Upper lobe of right lung (tissue), 1 donor: ENCODE results near the gene ITIH1. TPM values are rescaled to one million over a fixed set of nuclear protein-coding genes. Genes with fewer than 3 reads are reported as not detected.

Experiments used
- ATAC-seq: fragments of 200-7000 bp; cut with Tn5 transposase; one replicate; pipeline ENCODE4 v1.9.1; 2020; ENCODE audit warnings: mild to moderate bottlenecking, moderate library complexity
- DNase-seq: peaks from one replicate; pipeline ENCODE4 v3.0.0-alpha.2; 2020
- H3K27ac ChIP-seq: fragments of 200-600 bp; one replicate; pipeline ENCODE4 v1.8.0; 2022
- H3K27me3 ChIP-seq: fragments of 200-600 bp; one replicate; pipeline ENCODE4 v1.8.0; 2022; ENCODE audit warnings: mild to moderate bottlenecking
- H3K36me3 ChIP-seq: fragments of 200-600 bp; one replicate; pipeline ENCODE4 v1.8.0; 2022
- H3K4me1 ChIP-seq: fragments of 200-600 bp; one replicate; pipeline ENCODE4 v1.8.0; 2022
- H3K4me3 ChIP-seq: fragments of 200-600 bp; one replicate; pipeline ENCODE4 v1.8.0; 2022; ENCODE audit warnings: mild to moderate bottlenecking
- H3K9me3 ChIP-seq: fragments of 200-600 bp; one replicate; pipeline ENCODE4 v1.8.0; 2022
- CTCF ChIP-seq: fragments of 200-600 bp; IDR thresholded peaks from one replicate; pipeline ENCODE4 v1.8.0; 2022; ENCODE audit warnings: antibody characterized with exemption
- intact Hi-C: fragments of 100-400 bp; cut with DNase I; formaldehyde crosslinking; loops from one replicate; pipeline ENCODE4 v1.11.0; 2022
- total RNA-seq: library from RNA; stranded (reverse); fragmentation: NEBNext Ultra II Directional; extraction: Animal tissue kit (Norgen Biotek cat#: 25700); gene quantifications from one replicate; pipeline ENCODE4 v1.2.1, GENCODE V29; 2021
- donor health status: DM: no; HTN: yes; CAD: no; lungs with severe emphysema.

Gene ITIH1
- total RNA-seq, 1 donor from 2014 or later: not detected

- Histone ChIP-seq H3K4me3 (no peak overlapping the region), H3K27me3 (peaks cover under 1% of the 10 kb centered on the region), H3K27ac (no peak overlapping the region), H3K4me1 (no peaks in the 10 kb centered on the region), H3K36me3 (no peaks in the 10 kb centered on the region), H3K9me3 (no peaks in the 10 kb centered on the region)
- intact Hi-C loops: no loop called here
- TF ChIP-seq CTCF: no peak
- ATAC-seq: no peak
- no peak for DNase-seq
Observed at GRCh38 chr3:52787672-52788625, 10.6 kb downstream of the ITIH1 start.

- H3K9me3 ChIP-seq: no peaks in the 10 kb centered on the region
- intact Hi-C loops: no loop called here
- DNase-seq (no peak), ATAC-seq (no peak)
- no peaks in the 10 kb centered on the region for H3K27me3 ChIP-seq
- H3K4me1 ChIP-seq: no peaks in the 10 kb centered on the region
- H3K27ac ChIP-seq: no peak overlapping the region
- no peaks in the 10 kb centered on the region for H3K36me3 ChIP-seq
- no peak overlapping the region for H3K4me3 ChIP-seq
- TF ChIP-seq CTCF: no peak
Observed at GRCh38 chr3:52788890-52789745, 11.7 kb downstream of the ITIH1 start.

- Histone ChIP-seq H3K27ac (no peak overlapping the region), H3K36me3 (no peaks in the 10 kb centered on the region), H3K4me3 (no peak overlapping the region), H3K27me3 (no peaks in the 10 kb centered on the region), H3K9me3 (no peaks in the 10 kb centered on the region), H3K4me1 (no peaks in the 10 kb centered on the region)
- intact Hi-C loops: no loop called here
- TF ChIP-seq CTCF: no peak
- no peak for ATAC-seq
- DNase-seq: no peak
Observed at GRCh38 chr3:52789746-52790040, 12.3 kb downstream of the ITIH1 start.

- H3K27ac ChIP-seq: no peak overlapping the region
- no peak for TF ChIP-seq CTCF
- H3K9me3 ChIP-seq: no peaks in the 10 kb centered on the region
- no peaks in the 10 kb centered on the region for H3K36me3 ChIP-seq
- H3K4me1 ChIP-seq: no peaks in the 10 kb centered on the region
- ATAC-seq: no peak
- DNase-seq: no peak
- intact Hi-C loops: no loop called here
- H3K27me3 ChIP-seq: no peaks in the 10 kb centered on the region
- H3K4me3 ChIP-seq: no peak overlapping the region
Observed at GRCh38 chr3:52790337-52790736, 12.9 kb downstream of the ITIH1 start.

GRCh38 chr3:52790741-52791140 is 13.3 kb downstream of the ITIH1 start:
- no peak for TF ChIP-seq CTCF
- intact Hi-C loops: no loop called here
- no peak overlapping the region for H3K4me3 ChIP-seq
- H3K9me3 ChIP-seq: no peaks in the 10 kb centered on the region
- DNase-seq: no peak
- ATAC-seq: no peak
- no peaks in the 10 kb centered on the region for H3K4me1 ChIP-seq
- no peaks in the 10 kb centered on the region for H3K27me3 ChIP-seq
- no peak overlapping the region for H3K27ac ChIP-seq
- H3K36me3 ChIP-seq: no peaks in the 10 kb centered on the region
